HG03135 (cell line): ENCODE data around the gene UTF1.

Experiments
- ATAC-seq: cut with Tn5 transposase; IDR thresholded peaks from one replicate; pipeline ENCODE4 v1.9.1; 2021; ENCODE audit warnings: mild to moderate bottlenecking, moderate library complexity; ENCODE audit not compliant: unreplicated experiment

Gene UTF1

DNA sequence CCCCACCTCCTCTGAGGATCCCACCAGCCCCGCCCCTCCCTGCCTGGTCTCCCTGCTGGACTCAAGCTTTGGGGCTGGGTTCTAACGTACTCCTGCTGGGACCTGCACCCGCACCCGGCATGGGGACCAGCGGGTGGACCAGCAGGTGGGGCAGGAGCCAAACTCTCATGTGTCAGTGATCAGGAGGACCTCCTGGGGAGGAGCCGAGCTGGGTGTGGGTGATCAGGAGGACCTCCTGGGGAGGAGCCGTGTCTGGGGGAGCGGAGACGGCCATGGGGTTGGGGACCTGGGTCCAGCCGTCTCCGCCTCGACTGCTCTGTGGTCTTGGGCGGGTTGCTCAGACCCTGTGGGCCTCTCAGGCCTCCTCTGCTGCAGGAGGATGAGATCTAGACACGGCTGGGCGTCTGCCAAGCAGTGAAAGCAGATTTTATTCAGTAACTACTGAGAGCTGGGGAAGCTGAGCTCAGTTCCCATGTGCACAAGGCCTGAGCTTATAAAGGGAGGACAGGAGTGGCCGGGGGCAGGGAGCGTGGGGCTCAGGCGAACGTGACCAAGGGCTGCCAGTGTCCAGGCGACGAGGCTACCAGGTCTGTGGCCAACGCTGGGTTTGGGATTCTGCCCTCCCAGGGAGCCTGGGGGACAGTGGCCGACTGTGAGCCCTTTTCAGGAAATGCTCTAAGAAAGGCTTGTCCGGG, 33.6 kb upstream of the UTF1 start:
- no peak for ATAC-seq

DNA sequence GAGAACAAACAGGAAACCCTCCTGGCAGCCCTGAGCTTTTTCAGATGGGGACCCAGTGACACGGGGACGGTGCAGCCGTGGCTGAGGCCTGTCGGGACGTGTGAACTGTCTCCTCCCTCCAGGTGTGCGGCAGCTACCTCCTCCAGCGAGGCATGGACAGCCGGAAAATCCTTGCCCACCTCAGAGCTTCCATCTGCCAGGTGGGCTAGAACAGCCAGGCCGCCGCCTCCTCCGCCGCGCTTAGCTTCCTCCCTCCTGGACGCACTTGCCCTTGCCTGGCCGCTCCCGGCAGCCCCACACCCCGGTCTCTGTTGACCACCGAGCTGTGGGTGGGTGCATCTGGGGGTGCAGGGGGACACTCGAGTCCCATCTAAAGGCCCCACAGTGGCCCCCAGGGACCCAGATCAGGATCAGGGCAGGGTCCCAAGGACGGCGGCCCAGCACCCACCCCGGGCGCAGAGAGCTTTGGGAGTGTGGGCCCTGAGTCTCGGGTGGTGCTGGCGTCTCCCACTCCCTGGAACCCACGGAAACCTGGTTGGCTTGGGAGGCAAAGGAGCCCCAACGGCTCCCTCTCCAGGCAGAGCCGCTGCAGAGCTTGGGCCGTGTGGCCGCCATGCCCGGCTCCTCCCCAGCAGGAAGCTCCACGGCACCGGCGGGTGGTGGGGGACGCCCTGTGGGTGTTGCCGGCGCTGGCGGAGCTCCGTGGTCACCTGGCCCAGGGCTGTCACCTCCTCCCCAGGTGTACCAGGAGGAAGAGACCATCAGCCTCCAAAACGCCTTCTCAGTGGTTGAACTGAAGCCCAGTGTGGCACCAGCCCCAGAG, 32.9 kb upstream of the UTF1 start:
- ATAC-seq, result no peak

DNA sequence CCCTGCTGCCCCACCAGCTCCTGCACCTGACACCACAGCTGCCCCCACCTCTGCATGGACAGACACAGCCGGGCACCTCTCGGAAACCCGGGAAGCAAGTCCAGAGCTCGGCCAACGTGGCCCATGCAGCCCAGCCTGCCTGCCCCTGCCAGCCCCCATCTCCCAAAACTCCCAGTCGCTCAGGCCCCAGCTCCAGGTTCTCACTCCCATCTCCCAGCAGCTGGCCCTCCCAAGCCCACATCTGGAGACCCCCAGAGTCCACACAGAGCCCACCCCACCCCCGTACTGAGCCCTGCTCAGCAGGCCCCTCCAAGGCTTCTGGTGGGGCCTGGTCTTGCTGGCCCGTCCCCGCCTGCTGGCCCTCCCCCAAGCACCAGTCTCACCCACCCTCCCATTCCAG, 32.2 kb upstream of the UTF1 start:
- ATAC-seq, result no peak

DNA sequence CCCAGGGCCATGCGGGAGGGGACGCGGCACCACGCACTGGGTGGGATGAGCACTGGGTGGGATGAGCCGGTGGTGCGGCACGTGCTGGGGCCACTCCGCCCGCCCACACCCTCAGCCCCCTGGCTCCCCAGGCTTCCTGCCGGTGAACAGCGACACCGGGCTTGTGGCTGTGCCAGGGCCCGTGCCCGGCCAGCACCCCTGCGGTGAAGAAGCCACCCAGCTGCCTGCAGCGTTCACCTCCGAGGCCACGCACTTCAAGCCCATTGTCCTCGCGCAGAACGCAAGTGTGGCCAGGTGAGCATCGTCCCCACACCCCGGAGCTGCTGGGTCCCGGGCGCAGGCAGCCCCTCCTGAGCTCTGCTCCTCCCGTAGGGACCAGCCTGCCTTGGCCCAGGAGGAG, 31.8 kb upstream of the UTF1 start:
- no peak for ATAC-seq

DNA sequence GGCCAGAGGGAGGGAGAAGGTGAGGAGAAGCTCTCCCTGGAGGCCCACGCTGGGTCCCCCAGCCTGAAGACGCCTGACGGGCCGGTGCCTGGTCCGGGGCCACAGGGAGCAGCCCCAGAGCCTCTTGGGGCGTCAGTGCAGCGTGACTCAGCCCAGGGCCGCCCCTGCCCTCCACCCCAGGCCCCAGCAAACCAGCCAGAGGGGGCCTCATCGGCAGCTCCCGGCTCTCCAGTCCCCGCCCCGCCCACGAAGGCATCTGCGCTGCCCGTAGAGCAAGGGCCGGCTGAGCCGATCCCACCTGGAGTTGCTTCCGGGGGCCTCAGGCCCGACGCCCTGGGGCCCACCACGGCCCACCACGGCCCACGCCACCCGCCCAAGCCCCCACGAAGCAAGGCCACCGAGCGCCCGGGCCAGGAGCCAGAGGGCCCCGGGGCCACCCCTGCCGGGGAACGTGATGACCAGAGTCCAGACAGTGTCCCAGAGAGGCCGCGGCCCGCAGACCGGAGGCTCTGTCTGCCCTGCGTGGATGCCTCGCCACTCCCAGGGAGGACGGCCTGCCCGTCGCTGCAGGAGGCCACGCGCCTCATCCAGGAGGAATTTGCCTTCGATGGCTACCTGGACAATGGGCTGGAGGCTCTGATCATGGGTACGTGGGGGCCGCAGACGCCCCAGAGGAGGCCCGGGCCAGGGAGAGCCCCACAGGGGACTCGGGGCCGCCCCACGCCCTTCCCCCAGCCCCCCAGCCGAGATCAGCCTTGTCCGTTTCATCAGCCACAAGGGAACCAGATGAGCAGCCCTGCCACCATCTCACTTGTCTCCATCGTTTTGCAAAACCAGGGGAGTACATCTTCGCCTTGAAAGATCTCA, 31.2 kb upstream of the UTF1 start:
- ATAC-seq, result no peak

DNA sequence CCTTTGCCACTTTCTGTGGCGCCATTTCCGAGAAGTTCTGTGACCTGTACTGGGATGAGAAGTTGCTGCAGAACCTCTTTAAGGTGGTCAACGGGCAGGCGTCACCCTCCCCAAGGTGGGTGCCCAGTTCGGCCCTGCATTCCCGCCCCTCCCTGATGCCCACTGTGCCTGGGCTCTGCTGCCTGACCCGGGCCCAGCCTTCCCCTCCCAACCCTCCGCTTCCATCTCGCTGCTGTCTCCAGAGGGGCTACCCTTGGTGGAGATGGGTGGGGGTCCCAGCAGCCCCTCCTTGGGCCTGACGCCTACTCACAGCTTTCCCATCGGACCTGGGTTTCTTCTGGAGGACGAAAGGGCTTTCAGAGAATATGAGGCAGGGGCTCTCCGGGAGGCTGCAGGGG, 30.5 kb upstream of the UTF1 start:
- ATAC-seq, result no peak

DNA sequence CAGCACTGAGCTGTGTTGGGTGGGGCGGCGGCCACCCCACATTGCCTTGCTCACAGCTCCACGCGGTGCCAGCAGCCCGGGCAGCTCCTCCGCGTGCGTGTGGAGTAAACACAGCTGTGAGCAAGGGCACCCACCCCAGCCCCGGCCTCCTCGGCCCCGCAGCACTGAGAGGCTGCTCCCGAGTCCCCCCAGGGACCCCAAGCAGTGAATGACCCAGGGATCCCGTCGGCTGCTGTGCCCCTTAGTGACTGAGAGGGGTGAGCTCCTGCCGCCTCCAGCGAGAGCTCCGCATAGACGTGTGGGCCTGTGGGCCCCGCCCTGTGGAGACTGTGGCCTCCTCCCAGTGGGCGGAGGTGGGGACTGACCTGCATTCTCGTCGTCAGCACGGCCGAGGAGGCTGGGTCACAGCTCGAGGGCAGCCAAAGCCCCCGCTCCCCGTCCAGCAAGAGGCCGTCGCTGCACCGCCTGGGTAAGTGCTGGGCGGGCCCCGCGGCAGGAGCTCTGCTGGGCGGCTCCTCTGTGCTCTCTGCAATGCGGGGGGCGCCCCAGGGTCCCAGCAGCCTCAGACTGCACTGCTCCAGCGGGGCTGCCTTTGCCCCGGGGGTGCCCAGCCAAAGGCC, 29.9 kb upstream of the UTF1 start:
- ATAC-seq, result no peak

DNA sequence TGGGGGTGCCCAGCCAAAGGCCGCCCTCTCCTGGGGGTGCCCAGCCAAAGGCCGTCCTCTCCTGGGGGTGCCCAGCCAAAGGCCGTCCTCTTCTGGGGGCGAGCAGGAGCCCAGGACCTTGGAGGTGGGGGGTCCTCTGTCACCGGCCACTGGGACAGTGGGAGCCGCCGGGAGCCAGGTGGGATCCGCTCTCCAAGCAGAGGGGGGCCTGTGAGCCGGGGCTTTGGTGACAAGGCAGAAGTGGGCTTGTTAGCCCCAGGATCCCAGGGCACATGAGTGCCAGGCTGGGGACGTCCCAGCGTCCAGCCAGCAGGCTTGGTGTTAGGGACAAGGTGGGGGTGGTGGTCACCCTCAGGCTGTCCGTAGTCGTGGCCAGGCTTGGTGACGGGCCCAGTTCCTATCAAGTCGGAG, 29.4 kb upstream of the UTF1 start:
- no peak for ATAC-seq

DNA sequence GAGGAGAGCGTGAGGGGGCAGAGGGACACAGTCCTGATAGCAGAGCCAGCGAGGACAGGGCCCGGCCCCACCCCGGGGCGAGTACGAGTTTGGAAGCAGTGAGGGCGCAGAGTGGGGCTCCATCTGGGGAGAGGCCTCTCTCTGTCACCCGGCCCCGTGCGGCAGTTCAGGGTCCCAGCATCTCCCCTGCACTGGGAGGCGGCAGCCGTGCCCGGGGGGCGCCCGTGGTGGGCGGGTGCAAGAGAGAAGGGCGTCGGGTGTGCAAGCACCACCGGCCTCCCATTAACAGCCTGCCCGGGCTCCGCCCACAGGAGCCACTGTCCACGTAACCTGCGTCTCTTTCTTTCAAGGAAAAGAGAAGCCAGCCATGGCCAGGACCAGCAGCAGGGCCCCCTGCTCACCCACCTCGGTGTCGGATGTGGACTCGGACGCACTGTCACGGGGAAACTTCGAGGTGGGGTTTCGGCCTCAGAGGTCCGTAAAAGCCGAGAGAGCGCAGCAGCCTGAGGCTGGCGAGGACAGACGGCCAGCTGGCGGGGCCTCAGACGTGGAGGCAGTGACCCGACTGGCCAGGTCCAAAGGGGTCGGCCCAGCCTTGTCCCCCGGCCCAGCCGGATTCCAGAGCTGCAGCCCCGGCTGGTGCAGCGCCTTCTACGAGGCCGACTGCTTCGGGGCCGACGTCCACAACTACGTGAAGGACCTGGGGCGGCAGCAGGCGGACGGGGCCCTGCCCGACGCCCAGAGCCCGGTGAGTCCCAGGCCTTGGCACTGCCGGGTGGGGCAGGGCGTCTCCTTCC, 28.7 kb upstream of the UTF1 start:
- ATAC-seq, result no peak

DNA sequence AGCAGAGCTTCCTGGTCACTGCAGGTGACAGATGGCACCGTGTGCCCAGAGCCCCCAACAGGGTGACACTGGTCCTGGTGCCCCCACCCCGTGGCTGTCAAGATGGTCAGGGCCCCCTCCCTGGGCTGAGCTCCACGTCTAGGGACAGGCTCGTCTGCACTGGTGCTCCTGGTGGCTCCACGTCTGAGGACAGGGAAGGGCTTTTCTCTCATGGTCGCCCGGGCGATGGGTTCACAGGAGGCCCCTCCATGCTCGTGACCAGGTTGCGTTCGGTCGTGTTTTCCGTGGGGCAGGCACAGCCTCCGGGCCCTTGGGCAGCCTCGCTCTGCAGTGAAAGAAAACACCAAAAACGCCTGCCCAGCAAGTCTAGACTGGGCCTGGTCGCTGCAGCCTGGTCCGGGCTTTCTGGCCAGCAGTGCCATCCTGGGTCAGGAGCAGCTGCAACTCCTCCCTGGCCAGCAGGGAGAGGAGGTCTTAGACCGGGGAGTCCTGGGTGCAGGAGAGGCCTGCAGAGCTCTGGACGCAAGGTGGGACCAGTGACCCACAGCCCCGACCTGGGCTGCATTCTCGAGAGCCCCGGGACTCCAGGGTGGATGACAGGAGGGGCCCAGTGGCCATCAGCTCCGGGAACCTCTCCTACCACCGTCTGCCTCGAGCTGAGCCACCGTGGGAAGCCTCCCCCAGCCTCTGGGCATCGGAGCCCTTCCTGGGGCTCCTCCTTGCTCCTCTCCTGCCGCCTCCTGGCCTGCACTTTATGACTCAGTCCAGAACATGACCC, 27.9 kb upstream of the UTF1 start:
- ATAC-seq, result no peak

DNA sequence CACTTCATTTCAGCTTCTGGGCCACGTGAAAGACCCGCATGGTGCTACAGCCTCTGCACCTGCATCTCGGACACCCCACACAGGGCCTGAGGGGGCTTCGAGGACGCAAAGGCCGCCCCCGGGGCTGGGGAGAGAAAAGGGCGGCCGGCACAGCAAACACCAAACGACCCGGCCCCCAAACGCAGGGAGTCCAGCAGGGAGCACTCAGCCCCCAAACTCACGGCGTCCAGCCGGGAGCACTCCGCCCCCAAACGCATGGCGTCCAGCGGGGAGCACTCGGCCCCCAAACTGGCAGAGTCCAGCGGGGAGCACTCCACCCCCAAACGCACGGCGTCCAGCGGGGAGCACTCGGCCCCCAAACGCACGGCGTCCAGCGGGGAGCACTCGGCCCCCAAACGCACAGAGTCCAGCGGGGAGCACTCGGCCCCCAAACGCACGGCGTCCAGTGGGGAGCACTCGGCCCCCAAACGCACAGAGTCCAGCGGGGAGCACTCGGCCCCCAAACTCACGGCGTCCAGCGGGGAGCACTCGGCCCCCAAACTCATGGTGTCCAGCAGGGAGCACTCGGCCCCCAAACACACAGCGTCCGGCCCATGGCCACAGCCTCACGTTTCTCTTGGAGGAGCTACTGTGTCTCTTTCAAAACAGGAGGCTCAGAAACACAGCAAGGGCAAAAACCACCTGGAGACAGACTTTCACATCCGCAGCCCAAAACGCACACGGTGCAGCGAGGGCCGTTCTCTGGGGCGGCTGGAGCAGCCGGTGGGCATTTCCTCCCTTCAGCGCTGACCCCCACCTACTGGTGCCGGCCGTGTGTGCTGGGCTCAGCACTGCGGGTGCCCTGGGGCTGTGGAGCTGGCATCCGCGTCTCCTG, 27.0 kb upstream of the UTF1 start:
- ATAC-seq, result no peak

DNA sequence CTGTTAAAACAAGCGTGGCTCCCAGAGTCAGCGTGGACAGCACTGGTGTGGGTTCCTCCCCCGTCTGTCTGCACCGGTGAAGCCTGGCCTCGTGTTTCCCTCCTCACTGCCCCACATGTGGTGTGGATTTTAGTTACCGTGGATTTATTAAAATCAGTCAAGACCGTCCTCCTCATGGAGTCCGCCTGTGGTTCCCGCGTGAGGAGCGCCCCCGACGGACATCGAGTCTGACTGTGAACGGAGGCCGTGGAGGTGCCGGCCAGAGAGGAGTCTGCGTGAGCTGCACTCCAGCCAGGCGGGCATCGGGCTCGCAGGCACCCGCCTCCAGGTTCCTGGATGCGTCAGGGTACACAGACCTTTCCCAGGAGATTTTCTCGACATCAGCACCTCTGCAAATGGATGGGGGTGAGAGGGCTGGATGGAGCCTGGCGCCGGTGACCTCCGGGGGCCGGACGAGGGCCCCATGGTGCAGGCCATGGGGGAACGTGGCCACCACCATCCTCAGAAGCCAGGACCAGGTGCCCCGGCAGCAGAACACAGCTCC, 26.3 kb upstream of the UTF1 start:
- ATAC-seq, result no peak

DNA sequence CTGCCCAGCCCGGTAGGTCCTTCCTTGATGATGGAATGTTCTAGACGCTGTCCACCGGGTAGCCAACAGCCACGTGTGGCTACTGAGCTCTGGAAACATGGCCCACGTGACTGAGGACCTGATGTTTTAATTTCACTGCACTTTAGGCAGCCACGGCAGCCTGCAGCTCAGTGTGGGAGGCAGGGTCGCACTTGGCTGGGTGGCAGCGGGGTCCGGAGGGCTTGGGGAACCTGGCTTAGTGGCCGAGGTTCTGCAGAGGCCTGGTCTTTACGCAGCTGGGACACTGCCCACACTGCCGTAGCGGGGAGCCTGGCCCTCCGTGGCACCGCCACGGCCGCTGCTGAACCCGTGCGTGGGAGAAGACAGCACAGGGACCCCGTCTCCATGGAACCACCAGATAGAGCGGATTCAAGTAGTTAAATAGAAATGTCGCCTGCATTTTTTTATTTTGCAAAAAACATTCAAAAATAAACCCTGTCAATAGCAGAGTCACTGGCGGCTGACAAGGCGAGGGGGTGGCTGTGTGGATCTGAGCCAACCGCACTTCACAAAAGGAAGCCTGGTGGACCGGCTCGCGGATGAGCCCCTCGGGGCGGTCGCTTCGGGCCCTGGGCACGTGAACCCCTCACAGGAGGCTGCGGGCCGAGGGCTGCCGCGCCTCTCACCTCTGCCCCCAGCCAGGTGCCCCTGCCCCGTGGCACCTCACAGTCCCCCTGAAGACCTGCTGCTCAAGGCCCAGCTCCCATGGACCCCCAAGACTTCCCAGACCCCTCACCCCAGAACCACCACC, 25.6 kb upstream of the UTF1 start:
- no peak for ATAC-seq

DNA sequence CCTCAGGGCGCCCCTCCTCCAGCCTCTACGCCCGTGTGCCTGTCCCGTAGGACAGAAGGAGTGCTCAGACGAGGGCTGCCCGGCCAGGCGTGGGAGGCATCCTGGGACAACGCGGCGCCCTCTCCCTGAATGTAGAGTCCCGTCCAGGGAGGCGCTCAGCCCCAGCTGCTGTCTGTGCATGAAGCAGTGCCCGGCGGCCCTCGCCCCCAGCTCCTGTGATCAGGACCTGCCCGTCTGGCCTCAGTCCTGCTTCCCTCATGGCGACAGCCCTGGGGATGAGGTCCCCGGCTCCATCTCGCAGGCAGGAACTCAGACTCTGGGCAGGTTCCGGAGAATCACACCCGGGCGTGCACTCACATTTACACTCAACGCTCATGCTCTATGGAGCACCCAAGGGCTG, 24.9 kb upstream of the UTF1 start:
- no peak for ATAC-seq

DNA sequence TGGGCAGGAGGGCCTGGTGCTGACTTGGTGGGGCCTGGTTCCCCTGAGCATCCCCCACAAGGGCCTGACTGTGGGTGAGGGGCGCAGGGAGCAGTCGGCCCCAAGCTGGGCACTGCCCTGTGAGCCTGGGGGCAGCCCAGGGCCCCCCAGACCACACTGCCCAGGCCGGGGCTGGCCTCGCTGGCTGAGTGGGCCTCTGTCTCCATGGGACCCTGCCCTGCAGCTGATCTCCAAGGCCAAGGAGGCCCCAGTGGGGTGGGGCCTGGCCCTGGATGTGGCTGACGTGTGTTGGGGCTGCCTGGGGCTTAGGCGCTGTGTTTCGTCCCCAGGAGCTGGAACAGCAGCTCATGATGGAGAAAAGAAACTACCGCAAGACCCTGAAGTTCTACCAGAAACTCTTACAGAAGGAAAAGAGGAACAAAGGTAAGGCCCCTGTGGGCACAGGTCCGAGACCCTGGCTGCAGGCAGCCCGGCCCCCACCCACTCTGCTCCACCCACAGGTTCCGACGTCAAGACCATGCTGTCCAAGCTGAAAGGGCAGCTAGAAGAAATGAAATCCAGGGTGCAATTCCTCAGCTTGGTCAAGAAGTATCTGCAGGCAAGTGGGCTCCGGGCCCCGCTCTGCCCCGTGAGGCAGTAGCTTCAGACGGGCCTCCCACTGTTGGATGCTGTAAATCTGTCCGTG, 23.5 kb upstream of the UTF1 start:
- ATAC-seq, result no peak

DNA sequence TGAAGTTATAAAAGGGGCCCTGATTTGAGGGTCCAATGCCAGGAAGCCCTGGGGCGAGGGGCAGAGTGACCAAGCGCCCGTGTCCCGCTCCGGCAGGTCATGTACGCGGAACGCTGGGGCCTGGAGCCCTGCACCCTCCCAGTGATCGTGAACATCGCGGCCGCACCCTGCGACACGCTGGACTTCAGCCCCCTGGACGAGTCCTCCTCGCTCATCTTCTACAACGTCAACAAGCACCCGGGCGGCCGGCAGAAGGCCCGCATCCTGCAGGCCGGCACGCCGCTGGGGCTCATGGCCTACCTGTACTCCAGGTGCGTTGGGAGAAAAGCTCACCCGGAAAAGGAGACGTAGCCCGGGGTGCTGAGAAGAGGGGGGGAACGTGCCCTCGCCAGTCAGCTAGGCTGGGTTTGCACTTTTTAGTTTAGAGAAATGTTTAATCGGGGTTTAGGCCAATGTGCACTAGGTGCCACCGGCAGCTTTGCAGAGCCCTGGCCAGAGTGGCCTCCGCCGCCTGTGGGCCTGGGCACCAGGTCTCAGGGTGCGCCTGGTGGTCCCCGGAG, 22.9 kb upstream of the UTF1 start:
- ATAC-seq, result no peak

DNA sequence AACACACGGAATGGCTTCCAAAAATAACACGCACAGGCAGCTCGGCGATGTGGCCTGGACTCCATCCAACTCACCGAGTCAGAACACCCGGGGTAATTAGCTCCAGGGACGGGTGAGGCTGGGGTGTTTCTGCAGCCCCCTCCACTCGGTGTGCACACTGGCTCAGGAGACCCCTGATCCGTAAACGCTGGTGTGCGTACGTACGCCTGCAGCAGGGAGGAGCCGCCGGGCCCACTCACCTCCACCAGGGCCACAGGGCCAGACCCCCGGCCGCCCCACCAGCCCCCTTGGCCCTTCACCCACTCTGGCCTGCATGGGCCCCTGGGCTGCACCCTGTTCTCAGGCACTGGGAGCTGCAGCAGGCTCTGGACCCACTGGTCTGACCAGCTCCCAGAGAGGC, 22.4 kb upstream of the UTF1 start:
- ATAC-seq, result no peak
